ENCODE results near the gene MBNL1. TPM values are rescaled to one million over a fixed set of nuclear protein-coding genes. Genes with fewer than 3 reads are reported as not detected.
A peak's percentile ranks its signal among the peaks of the same experiment; 100 is the strongest.

Gene MBNL1
- total and polyA plus RNA-seq, 4 donors, result 17.1 to 110 (median 62.3) TPM

GRCh38 chr3:152384412-152384811 lies 115.7 kb downstream of the MBNL1 start:
- Histone ChIP-seq H3K4me1 (ENCODE audit: control insufficient read depth in 4 of 4, insufficient read depth in 4 of 4, low read length in 3 of 4) (peaks cover 1 to 45% (median 28%) of the 10 kb centered on the region in 4 donors), H3K36me3 (ENCODE audit: control insufficient read depth in 4 of 4, insufficient read depth in 3 of 4, low read depth in 1 of 4, low read length in 3 of 4) (no peaks in the 10 kb centered on the region), H3K4me3 (ENCODE audit: low read depth in 1 of 3, low read length in 3 of 3) (no peak overlapping the region), H3K9ac (ENCODE audit: low read depth in 1 of 2, low read length in 2 of 2) (no peak overlapping the region), H3K27ac (ENCODE audit: low read depth in 1 of 2, low read length in 2 of 2) (peak overlapping the region in 1 of 2 donors; percentile 25), H3K9me3 (ENCODE audit: control insufficient read depth in 4 of 4, low read length in 3 of 4) (no peaks in the 10 kb centered on the region), H3K27me3 (ENCODE audit: control insufficient read depth in 4 of 4, insufficient read depth in 4 of 4, low read length in 3 of 4) (no peaks in the 10 kb centered on the region)
- TF ChIP-seq ATF3 (IDR thresholded peaks at IDR 0.05), result no peak
- no peak for TF ChIP-seq SP1 (IDR thresholded peaks at IDR 0.05)
- no peak for TF ChIP-seq TAF1 (conservative IDR thresholded peaks at IDR 0.05)
- no peak for TF ChIP-seq HNF4G (IDR thresholded peaks at IDR 0.05)
- no peak for TF ChIP-seq RXRA (IDR thresholded peaks at IDR 0.05)
- TF ChIP-seq CTCF (IDR thresholded peaks at IDR 0.05; ENCODE audit: low read depth, low read length, missing input control), result no peak
- TF ChIP-seq FOXA2 (IDR thresholded peaks at IDR 0.05), result no peak
- TF ChIP-seq GABPA (IDR thresholded peaks at IDR 0.05 in 1 of 2, conservative IDR thresholded peaks at IDR 0.05 in 1 of 2), result no peak
- no peak for TF ChIP-seq EGR1 (IDR thresholded peaks at IDR 0.05; ENCODE audit: low read depth in 2 of 2)
- no peak for TF ChIP-seq FOXA1 (IDR thresholded peaks at IDR 0.05)
- DNase-seq (ENCODE audit: low spot score), result no peak

- peaks cover 3 to 40% (median 21%) of the 10 kb centered on the region in 4 donors for H3K4me1 ChIP-seq (ENCODE audit: control insufficient read depth in 4 of 4, insufficient read depth in 4 of 4, low read length in 3 of 4)
- H3K27ac ChIP-seq (ENCODE audit: low read depth in 1 of 2, low read length in 2 of 2), result no peak overlapping the region
- no peak overlapping the region for H3K9ac ChIP-seq (ENCODE audit: low read depth in 1 of 2, low read length in 2 of 2)
- H3K9me3 ChIP-seq (ENCODE audit: control insufficient read depth in 4 of 4, low read length in 3 of 4), result no peaks in the 10 kb centered on the region
- TF ChIP-seq ATF3 (IDR thresholded peaks at IDR 0.05) (no peak), FOXA2 (IDR thresholded peaks at IDR 0.05) (no peak), JUND (IDR thresholded peaks at IDR 0.05) (no peak), CTCF (IDR thresholded peaks at IDR 0.05; ENCODE audit: low read depth, low read length, missing input control) (no peak), RAD21 (IDR thresholded peaks at IDR 0.05) (no peak), EGR1 (IDR thresholded peaks at IDR 0.05; ENCODE audit: low read depth in 2 of 2) (no peak), NR2F2 (IDR thresholded peaks at IDR 0.05) (no peak), TAF1 (conservative IDR thresholded peaks at IDR 0.05) (no peak), FOXA1 (IDR thresholded peaks at IDR 0.05) (no peak), MAX (IDR thresholded peaks at IDR 0.05) (no peak), YY1 (IDR thresholded peaks at IDR 0.05) (no peak), SP1 (IDR thresholded peaks at IDR 0.05) (no peak)
- no peaks in the 10 kb centered on the region for H3K27me3 ChIP-seq (ENCODE audit: control insufficient read depth in 4 of 4, insufficient read depth in 4 of 4, low read length in 3 of 4)
- no peaks in the 10 kb centered on the region for H3K36me3 ChIP-seq (ENCODE audit: control insufficient read depth in 4 of 4, insufficient read depth in 3 of 4, low read depth in 1 of 4, low read length in 3 of 4)
- WGBS, result 33% methylated on average over 1 of the region's 1 CpG
- H3K4me3 ChIP-seq (ENCODE audit: low read depth in 1 of 3, low read length in 3 of 3), result no peak overlapping the region
- no peak for DNase-seq (ENCODE audit: low spot score)
Observed at GRCh38 chr3:152385761-152386160, 117.0 kb downstream of the MBNL1 start.

All from liver (tissue), 9 donors.